Kidney epithelial cell (primary cell): ENCODE measurements around the gene GPR132. TPM values are rescaled to one million over a fixed set of nuclear protein-coding genes. Genes with fewer than 3 reads are reported as not detected.

ENCODE experiments used
- DNase-seq: peaks from one replicate; pipeline ENCODE4 v3.0.0-alpha.2; 2010; ENCODE audit warnings: low read depth
- H3K27me3 ChIP-seq: 2 replicates; pipeline ENCODE4 v1.6.0; 2011; ENCODE audit warnings: low read length; ENCODE audit not compliant: control insufficient read depth, insufficient read depth
- H3K36me3 ChIP-seq: 2 replicates; pipeline ENCODE4 v1.5.1; 2011; ENCODE audit warnings: low read length; ENCODE audit not compliant: control insufficient read depth, insufficient read depth
- H3K4me3 ChIP-seq: 2 replicates; pipeline ENCODE4 v1.5.1; 2011; ENCODE audit warnings: low read depth, mild to moderate bottlenecking, control low read depth, low read length
- total RNA-seq: library from RNA; depleted of rRNA; stranded (reverse); fragments of >200 nt; gene quantifications from 2 replicates; pipeline ENCODE4 v1.2.3, GENCODE V29; 2015
- TF ChIP-seq, protein P1 (sequence below): IDR thresholded peaks from 2 replicates; pipeline ENCODE4 v1.5.1; 2011; ENCODE audit warnings: mild to moderate bottlenecking, moderate library complexity, low read length, control low read depth, inconsistent platforms; ENCODE audit not compliant: insufficient read depth, poor library complexity, severe bottlenecking

Gene GPR132
- total RNA-seq, 1 donor from 2014 or later, result 1.7 TPM

DNA sequence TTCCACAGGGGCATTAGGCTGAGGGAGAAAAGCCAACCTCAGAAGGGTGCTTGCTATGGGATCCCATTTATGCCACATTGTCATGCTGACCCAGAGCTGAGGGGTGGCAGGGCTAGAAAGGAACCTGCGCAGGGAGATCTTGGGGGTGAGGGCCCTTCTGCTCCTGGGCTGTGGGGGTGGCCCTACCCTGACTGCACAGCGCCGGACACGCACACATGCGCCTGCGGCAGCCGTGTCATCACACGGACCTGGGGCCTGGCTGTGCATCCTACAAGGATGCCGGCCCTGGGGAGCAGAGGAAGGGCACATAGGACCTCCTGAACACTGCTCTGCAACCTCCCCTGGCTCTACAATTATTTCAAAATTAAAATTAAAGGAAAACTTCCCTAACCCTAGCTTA lies 51.2 kb downstream of the GPR132 start:
- H3K27me3 ChIP-seq, result no peaks in the 10 kb centered on the region
- no peak for DNase-seq
- H3K36me3 ChIP-seq, result no peaks in the 10 kb centered on the region
- TF ChIP-seq, protein P1, sequence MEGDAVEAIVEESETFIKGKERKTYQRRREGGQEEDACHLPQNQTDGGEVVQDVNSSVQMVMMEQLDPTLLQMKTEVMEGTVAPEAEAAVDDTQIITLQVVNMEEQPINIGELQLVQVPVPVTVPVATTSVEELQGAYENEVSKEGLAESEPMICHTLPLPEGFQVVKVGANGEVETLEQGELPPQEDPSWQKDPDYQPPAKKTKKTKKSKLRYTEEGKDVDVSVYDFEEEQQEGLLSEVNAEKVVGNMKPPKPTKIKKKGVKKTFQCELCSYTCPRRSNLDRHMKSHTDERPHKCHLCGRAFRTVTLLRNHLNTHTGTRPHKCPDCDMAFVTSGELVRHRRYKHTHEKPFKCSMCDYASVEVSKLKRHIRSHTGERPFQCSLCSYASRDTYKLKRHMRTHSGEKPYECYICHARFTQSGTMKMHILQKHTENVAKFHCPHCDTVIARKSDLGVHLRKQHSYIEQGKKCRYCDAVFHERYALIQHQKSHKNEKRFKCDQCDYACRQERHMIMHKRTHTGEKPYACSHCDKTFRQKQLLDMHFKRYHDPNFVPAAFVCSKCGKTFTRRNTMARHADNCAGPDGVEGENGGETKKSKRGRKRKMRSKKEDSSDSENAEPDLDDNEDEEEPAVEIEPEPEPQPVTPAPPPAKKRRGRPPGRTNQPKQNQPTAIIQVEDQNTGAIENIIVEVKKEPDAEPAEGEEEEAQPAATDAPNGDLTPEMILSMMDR, result no peak
- no peak overlapping the region for H3K4me3 ChIP-seq

DNA sequence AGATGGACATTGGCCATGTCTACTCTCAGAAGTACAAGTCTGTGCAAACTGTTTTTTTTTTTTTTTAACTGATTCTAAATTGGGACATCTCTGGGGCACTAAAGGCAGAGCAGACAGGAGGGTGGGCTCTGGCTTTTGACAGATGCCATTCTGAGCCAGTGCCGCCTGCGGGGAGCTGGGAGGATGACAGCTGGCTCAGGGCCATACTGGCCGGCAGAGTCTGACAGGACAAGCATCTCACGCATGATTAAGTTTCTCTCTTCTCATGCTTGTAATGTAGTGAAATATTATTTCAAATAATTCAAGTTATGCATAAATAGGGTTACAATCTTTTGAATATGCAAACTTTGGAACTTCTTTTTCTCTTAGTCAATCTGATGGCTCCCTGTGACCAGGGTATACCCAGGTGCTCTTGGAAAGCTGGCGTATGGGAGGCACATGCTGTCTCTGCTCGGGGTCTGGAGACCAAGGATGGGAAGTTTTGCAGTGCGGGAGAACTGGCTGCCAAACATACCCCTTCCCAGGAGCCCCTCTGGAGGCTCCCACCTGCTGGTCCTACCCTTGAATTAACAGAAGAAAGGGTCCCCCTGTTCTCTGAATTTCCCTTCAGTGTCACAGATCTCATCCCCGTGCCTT lies 52.0 kb downstream of the GPR132 start:
- no peak overlapping the region for H3K4me3 ChIP-seq
- no peaks in the 10 kb centered on the region for H3K27me3 ChIP-seq
- TF ChIP-seq, protein P1, result no peak
- H3K36me3 ChIP-seq, result no peaks in the 10 kb centered on the region
- DNase-seq, result no peak

DNA sequence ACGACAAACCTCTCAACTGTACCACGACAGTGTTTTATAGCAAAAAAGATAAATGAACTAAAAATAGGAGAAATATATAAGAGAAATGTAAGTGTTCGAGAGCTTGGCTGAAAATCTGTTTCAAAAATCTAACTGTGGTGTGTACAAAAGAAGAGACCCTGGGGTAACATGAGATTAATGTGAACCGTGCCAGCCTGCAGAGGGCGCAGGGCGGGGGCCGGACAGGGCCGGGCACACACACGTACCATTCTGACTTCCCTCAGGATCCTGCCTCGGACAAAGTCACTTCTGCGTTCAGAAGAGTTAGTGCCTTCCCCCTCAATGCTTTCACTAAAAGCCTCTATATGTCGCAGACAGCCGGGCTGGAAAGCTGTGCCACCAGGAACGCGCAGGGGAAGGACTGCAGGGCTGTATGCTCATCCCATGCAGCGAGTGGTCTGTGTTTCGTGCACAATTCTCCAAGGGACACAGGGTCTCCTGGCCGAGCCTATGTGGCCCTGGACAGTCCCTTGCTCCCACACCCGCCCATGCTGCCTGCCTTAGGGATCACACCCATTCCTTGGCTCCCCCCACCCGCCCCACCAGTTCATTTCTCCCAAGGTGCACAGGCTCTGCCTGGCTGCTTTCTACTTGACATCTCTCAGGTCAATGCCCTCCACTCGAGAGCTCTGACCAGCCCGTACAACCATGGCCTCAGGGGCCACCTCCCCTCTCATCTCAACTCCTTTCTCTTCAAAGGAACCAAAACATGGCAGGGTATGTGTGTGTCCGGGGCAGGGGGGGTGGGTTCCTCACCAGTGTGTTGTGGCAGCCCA lies 52.9 kb downstream of the GPR132 start:
- Histone ChIP-seq H3K4me3 (no peak overlapping the region), H3K27me3 (no peaks in the 10 kb centered on the region), H3K36me3 (no peaks in the 10 kb centered on the region)
- DNase-seq, result no peak
- TF ChIP-seq, protein P1, result peak; percentile 73

DNA sequence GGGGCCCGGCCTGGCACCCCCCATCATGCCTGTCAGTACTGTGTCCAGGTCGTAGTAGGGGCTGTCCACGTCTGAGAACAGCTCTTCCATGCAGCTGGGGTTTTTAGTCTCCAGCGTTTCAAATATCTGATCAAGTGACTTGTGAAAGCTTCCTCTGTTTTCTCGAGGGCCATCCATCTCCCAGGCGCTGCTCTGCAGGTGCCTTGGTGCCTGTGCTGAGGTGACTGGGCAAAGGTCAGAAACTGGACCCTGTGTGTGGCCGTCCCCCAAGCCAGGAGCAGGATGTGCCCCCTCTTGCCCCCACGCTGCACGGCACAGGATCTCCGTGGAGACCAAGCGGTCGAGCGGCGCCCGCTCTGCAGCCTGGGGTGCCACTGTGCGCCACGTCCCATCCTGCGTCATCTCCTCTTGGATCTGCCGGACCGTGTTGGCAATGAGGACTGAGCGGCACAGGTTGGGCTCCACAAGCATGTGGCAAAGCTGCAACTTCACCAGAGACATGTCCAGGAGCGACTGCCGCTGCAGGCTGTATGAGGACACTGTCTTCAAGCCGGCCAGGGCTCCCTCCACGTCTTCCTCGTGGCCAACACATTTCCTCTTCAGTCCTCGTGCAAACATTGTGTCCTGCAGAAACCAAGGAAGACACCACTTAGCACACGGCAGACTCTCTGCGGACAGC lies 53.8 kb downstream of the GPR132 start:
- Histone ChIP-seq H3K4me3 (no peak overlapping the region), H3K27me3 (no peaks in the 10 kb centered on the region), H3K36me3 (no peaks in the 10 kb centered on the region)
- no peak for DNase-seq
- TF ChIP-seq, protein P1, result no peak

DNA sequence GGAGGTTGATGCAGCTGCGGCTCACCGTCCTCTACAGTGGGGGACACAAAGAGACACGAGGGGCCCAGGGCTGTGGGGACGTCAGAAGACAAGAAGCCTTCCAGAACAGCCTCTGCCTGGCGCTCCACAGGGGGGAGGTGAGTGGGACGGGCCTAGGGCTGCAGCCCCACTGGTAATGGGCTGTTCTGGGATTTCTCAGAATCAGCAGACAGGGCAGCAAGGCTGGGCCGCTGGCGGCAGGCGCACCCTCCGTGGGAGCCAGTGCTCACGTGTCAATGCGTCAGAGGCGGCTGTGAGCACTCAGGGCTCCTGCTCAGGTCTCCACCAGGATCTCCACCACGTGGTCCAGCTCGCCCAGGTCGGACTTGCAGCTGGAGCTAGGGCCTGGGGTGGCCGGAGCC lies 54.3 kb downstream of the GPR132 start:
- Histone ChIP-seq H3K36me3 (no peaks in the 10 kb centered on the region), H3K27me3 (no peaks in the 10 kb centered on the region), H3K4me3 (no peak overlapping the region)
- no peak for DNase-seq
- TF ChIP-seq, protein P1, result no peak
